ENCODE data around the gene FAM221B.

FAM221B gene

GRCh38 chr9:35814841-35815543 is 13.5 kb downstream of the FAM221B start, which contains the start of gene HINT2:
Gene HINT2 (minus strand): TSS chr9:35815042. CDS start chr9:35814979, 63 bp downstream.
- DNase-seq: peak; percentile 98

DNA sequence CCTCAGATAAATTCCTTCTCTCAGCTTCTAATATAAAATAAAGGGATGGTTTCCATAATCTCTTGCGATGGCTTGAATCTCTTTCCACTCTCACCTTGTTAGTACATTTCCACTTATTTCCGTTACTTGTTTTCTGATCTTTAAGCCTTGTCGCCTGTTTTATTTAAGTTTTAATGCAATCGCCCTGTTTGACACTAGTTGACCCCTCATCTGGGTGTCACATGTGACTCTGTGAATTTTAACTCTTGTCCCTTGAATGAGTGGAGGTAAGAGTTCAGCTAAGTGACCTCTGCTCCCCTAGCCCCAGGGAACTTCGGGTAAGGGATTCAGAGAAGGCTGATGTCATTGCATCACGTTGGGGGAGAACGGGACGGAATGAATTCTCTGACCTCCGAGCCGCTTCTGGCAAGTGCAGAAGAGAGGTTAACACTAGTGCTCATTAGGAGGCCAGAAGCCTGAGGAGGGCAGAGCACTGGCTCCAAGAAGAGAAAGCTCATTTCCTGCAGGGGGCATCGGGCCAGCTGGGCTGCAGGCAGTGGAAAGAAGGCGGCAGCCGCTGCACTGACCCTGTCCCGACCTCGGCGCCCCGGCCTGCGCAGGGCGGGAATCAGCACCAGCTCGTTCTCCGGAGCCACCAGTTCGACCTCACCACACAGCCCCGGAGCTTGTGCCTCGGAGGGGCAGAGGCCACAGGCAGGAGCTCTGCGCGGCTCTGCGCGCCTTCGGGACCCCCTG is 14.3 kb downstream of the FAM221B start:
- peak; percentile 35 for DNase-seq

GRCh38 chr9:35813434-35814105 is 15.0 kb downstream of the FAM221B start:
- no peak for DNase-seq

- peak; percentile 99 for DNase-seq
Observed at GRCh38 chr9:35812025-35812602, 16.4 kb downstream of the FAM221B start, which contains the start of gene SPAG8. Gene SPAG8 (minus strand): TSS chr9:35812262. CDS start chr9:35812147, 115 bp downstream.

DNA sequence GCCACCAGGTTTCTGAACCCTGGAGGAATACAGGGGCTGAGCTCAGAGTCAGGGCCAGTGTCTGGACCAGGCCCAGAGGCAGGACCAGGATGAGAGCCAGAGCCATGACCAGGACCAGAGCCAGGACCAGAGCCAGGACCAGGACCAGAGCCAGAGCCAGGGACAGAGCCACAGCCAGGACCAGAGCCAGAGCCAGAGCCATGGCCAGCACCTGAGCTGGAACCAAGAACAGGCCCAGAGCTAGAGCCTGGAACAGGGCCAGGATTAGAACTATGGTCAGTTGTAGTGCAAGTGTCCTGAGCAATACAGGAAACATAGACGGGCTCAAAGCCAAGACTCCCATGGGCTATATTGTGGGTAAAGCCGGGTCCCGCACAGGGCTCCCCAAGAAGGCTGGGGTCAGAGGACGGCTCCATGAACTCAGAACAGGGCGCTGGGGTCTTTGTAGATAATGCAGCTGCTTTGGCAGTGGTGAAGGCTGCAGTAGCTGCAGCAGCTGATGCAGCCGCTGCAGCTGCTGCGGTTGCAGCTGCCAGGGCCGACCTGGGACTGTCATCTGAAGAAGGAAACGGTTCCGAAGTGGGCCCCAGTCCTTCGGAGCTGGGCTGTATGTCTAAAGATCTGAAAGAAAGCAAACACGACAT is 17.0 kb downstream of the FAM221B start:
- DNase-seq: no peak

DNA sequence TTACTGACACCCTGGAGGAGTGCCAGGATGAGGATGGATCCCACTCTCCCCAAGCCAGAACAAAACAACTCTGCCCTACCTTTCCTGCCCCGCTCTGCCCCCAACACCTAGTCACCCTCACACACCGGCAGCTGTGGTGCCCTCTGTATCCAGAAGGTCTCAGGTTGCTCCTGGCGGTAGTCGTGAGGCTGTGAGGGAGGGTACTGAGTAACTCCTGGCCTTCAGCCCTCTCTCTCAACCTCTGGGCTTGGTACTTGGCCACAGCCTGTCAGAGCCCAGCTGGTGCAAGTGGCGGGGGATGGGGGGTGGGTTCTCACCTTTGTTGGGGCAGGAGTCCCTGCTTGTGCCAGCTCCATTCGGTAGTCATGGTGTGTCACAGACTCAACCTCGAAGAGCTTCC is 18.4 kb downstream of the FAM221B start:
- no peak for DNase-seq

DNA sequence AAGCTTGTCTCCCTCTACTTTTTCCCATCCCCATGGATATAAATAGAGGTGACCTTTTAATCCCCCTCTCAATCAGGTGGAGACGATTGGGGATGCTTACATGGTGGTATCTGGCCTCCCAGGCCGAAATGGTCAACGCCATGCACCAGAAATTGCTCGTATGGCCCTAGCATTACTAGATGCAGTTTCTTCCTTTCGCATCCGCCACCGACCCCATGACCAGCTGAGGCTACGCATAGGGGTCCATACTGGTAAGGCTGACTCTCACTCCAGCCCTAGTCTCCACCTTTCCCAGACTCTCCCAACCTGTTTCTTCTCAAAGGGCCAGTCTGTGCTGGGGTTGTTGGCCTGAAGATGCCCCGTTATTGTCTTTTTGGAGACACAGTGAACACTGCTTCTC is 20.1 kb downstream of the FAM221B start:
- no peak for DNase-seq

DNA sequence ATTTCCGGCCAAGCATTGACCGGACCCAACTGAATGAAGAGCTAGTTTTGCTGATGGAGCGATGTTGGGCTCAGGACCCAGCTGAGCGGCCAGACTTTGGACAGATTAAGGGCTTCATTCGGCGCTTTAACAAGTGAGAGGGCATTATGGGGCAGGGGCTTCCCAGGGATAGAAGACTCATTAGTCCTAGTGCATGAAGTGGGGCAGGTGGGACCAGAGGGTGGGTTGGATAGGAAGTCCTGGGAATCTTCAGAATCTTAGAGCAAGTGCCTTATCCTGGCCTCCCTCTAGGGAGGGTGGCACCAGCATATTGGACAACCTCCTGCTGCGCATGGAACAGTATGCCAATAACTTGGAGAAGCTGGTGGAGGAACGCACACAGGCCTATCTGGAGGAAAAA is 22.4 kb downstream of the FAM221B start:
- no peak for DNase-seq

DNA sequence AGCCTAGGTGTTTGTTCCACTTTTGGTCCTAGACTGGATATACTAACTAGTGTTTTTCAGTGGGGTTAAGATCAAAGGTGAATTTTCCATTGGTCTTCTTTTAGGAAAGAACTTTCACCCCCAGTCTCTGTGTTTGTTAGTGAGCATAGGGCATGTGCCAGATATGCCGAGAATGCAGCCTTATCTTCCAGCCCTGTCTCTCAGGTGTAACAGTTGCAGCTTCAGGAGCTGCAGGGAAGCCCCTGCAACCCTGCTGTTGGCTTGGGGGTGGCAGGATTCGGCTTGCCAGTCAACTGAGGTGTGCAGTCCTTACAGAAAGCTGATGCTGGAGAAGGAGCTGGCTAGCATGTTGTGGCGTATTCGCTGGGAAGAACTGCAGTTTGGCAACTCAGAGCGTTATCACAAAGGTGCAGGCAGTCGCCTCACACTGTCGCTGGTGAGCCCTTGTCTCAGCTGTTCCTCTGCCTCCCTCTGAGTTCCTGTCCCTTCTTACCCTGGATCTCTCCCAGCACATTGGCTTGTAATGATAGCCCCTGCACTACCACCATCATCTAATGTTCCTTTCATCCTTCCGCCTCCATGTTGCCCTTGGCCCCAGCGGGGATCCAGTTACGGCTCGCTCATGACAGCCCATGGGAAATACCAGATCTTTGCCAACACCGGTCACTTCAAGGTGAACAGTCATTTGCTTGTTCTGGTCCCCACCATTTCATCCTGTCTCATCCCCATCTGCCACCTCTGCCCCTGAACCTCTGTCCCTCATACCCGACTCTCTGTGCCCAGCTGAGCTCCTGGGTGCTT is 27.0 kb downstream of the FAM221B start:
- no peak for DNase-seq

GRCh38 chr9:35800530-35800929 is 28.0 kb downstream of the FAM221B start:
- DNase-seq: no peak

DNA sequence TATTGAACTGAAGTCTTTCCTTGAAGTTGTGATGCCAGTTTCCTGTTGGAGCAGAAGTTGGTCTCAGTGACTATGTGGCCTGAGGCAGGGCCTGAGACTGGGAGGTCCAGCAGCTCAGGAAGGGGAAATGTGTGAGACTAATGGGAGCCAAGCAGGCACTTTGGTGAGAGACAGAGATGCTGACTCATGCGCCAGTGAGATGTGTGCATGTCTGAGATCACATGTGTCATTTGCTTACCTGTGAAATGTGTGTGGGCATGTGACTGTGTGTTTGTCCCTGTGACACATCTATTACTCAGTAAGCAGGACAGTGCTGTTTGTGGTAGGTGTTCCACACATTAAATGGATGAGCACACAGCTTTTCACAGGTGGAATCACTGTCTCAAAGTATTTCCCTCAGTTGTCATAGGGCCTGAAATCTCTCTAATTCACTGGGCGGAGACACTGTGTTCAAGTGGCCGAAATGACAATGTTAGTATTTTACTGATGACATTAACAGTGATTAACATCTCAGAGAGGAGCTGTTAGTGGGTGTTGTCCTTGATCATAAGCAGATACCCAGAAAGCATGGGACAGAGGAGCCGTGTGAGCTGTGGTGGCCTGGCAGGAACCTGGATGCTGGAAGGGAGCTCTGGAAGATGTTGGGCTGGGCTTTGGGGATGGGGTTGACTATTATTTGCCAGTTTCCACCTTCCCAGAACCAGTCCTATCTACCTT is 29.7 kb downstream of the FAM221B start:
- no peak for DNase-seq

GRCh38 chr9:35797311-35798109 is 31.0 kb downstream of the FAM221B start:
- no peak for DNase-seq

GRCh38 chr9:35795695-35796094 is 32.8 kb downstream of the FAM221B start:
- no peak for DNase-seq

- DNase-seq: no peak
Observed at GRCh38 chr9:35793461-35793860, 35.1 kb downstream of the FAM221B start.

DNA sequence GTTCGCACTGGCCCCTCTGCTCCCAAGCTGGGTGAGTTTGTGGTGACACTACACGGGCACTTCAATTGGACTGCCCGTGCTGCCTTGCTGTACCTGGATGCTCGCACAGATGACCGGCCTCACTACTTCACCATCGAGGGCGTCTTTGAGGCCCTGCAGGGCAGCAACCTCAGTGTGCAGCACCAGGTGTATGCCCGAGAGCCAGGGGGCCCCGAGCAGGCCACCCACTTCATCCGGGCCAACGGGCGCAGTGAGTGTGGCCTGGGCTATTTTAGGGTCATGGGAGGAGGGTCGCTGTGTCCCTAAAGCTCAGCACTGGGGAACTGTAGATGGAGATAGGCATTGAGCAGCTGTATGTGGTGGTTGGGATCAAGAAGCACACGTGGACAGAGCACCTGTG is 35.7 kb downstream of the FAM221B start:
- no peak for DNase-seq

DNA sequence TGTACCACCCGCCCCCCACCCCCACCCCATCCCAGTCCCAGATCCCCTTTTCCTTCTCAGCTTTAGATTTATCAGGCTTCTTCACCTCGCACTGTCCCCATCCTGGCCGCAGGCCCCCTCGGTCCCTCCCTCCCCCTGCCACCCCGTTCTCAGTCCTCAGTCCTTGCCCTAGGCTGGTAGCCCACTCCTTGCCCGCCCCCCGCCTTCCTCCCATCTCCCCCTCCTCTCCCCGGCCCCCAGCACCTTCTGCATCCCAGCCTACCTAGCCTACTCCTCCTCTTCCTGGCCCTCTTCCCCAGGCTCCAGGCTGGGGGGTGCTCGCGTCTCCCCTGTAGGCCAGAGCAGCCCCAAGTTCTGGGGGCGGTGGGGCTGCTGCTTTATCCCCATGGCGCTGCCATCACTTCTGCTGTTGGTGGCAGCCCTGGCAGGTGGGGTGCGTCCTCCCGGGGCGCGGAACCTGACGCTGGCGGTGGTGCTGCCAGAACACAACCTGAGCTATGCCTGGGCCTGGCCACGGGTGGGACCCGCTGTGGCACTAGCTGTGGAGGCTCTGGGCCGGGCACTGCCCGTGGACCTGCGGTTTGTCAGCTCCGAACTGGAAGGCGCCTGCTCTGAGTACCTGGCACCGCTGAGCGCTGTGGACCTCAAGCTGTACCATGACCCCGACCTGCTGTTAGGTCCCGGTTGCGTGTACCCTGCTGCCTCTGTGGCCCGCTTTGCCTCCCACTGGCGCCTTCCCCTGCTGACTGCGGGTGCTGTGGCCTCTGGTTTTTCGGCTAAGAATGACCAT is 36.3 kb downstream of the FAM221B start:
- no peak for DNase-seq

- DNase-seq: no peak
Observed at GRCh38 chr9:35791297-35791921, 37.1 kb downstream of the FAM221B start, which contains the start of gene NPR2. Gene NPR2 (plus strand): TSS chr9:35791591. CDS start chr9:35792409, 818 bp downstream.

DNA sequence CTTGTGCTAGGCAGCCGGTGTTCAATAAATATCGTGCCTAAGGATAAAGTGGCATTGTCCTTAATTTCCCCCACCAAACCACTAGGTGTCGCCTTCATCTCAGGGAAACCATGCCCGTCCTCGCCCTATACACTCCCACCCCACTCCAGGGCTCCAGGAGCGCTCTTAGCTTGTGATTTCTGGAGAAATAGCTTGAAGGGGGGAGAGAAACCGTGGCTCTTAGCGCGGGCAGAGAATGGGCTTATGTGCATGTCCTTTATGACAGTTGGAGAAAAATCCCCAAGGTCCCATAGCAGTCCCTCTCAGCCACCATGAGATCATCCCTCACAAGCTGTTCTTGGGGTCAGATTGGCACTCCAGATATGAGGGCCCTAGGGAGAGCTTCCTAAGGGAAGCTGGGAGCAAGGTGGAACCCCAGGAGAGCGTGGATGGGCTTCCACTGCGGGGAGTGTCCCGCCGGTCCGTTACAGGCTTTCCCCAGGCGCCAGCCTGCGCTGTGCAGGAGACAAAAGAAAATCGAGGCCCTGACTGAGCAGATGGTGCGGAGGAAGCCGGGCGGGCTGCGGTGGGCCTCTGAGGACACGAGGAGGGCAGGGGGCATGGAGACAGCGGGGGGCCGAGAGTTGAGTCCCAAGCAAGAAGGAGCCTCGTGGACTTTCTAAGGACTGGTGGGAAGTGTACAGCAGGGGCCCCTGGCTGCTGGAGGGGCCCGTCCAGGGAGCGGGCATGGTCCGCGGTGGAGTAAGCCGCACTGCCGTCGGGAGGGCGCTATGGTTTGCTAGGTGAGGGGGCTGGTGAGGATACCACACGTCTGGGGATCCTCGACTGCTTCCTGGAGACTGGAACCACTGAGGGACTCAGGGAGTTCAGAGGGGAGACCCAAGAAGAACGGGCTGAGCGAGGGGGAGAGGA is 37.9 kb downstream of the FAM221B start:
- DNase-seq: peak; percentile 75
